Left forelimb (tissue), 1 donor: ENCODE results near the gene KIAA1671.

Experiments
- DNase-seq: peaks from one replicate; pipeline ENCODE4 v3.0.0-alpha.2; 2018; ENCODE audit warnings: low spot score

KIAA1671 gene

GRCh38 chr22:24981656-24982055, 29.1 kb downstream of the KIAA1671 start:
- no peak for DNase-seq

GRCh38 chr22:24982301-24983056, 30.0 kb downstream of the KIAA1671 start:
- DNase-seq, result no peak

- no peak for DNase-seq
These were observed 30.6 kb downstream of the KIAA1671 start for GRCh38 chr22:24983151-24983550.

GRCh38 chr22:24984122-24984521, 31.6 kb downstream of the KIAA1671 start:
- DNase-seq, result no peak

- no peak for DNase-seq
These were observed 33.3 kb downstream of the KIAA1671 start for GRCh38 chr22:24985826-24986214.

- DNase-seq, result no peak
These were observed 34.3 kb downstream of the KIAA1671 start for GRCh38 chr22:24986816-24987215.

GRCh38 chr22:24989135-24989534, 36.6 kb downstream of the KIAA1671 start:
- DNase-seq, result no peak

GRCh38 chr22:24989541-24989951, 37.0 kb downstream of the KIAA1671 start:
- no peak for DNase-seq

- no peak for DNase-seq
These were observed 37.9 kb downstream of the KIAA1671 start for GRCh38 chr22:24990344-24990905.

- DNase-seq, result no peak
These were observed 40.4 kb downstream of the KIAA1671 start for GRCh38 chr22:24992946-24993345.

- DNase-seq, result no peak
These were observed 41.7 kb downstream of the KIAA1671 start for GRCh38 chr22:24994070-24994763.

- no peak for DNase-seq
These were observed 43.2 kb downstream of the KIAA1671 start for GRCh38 chr22:24995649-24996180.

- DNase-seq, result no peak
These were observed 44.0 kb downstream of the KIAA1671 start for GRCh38 chr22:24996420-24996952.

- DNase-seq, result no peak
These were observed 44.5 kb downstream of the KIAA1671 start for GRCh38 chr22:24997023-24997422.

GRCh38 chr22:25000686-25001085, 48.2 kb downstream of the KIAA1671 start:
- no peak for DNase-seq

GRCh38 chr22:25002241-25002985, 49.9 kb downstream of the KIAA1671 start:
- DNase-seq, result no peak

- DNase-seq, result no peak
These were observed 53.8 kb downstream of the KIAA1671 start for GRCh38 chr22:25006354-25006753.

GRCh38 chr22:25007444-25008106, 55.1 kb downstream of the KIAA1671 start:
- DNase-seq, result no peak

- no peak for DNase-seq
These were observed 56.1 kb downstream of the KIAA1671 start for GRCh38 chr22:25008666-25009065.

GRCh38 chr22:25012741-25013143, 60.2 kb downstream of the KIAA1671 start:
- DNase-seq, result no peak

GRCh38 chr22:25013607-25014006, 61.1 kb downstream of the KIAA1671 start:
- no peak for DNase-seq
